ENCODE results near the gene SBF1. TPM values are rescaled to one million over a fixed set of nuclear protein-coding genes. Genes with fewer than 3 reads are reported as not detected.

SBF1 gene
- total and polyA plus RNA-seq, 2 of the 13 experiments (the other 11 are each of a cell fraction or from before 2014, with no cell fraction given) = 31.7 to 40.9 TPM

- TF ChIP-seq GABPA (IDR thresholded peaks at IDR 0.05; ENCODE audit: low read depth, low read length) (no peak), GABPA (CRISPR knock-in tag; IDR thresholded peaks at IDR 0.05; ENCODE audit: low read depth) (0 out of 2 replicates have a peak, but pooled peaks have one; percentile 7), FOSL1 (CRISPR knock-in tag; IDR thresholded peaks at IDR 0.05; ENCODE audit: borderline replicate concordance) (no peak), ZNF256 (CRISPR knock-in tag; conservative IDR thresholded peaks at IDR 0.05) (no peak), ZFYVE20 (CRISPR knock-in tag; IDR thresholded peaks at IDR 0.05; ENCODE audit: borderline replicate concordance, low read depth) (no peak), ZNF607 (CRISPR knock-in tag; IDR thresholded peaks at IDR 0.05; ENCODE audit: borderline replicate concordance) (no peak), MAX (IDR thresholded peaks at IDR 0.05) (no peak), DDIT3 (CRISPR knock-in tag; IDR thresholded peaks at IDR 0.05) (no peak), ZSCAN12 (CRISPR knock-in tag; IDR thresholded peaks at IDR 0.05) (no peak), ETV5 (CRISPR knock-in tag; IDR thresholded peaks at IDR 0.05; ENCODE audit: borderline replicate concordance) (no peak), ARNT (IDR thresholded peaks at IDR 0.05) (no peak), NFE2L2 (IDR thresholded peaks at IDR 0.05; ENCODE audit: low read length) (no peak), ZNF275 (CRISPR knock-in tag; IDR thresholded peaks at IDR 0.05; ENCODE audit: borderline replicate concordance) (no peak), AGO1 (IDR thresholded peaks at IDR 0.05; ENCODE audit: low read depth, low read length, poor library complexity, severe bottlenecking) (no peak), TGIF2 (CRISPR knock-in tag; IDR thresholded peaks at IDR 0.05) (no peak; the same call in 1 of the 2 replicates)
- TF ChIP-seq, protein P1, sequence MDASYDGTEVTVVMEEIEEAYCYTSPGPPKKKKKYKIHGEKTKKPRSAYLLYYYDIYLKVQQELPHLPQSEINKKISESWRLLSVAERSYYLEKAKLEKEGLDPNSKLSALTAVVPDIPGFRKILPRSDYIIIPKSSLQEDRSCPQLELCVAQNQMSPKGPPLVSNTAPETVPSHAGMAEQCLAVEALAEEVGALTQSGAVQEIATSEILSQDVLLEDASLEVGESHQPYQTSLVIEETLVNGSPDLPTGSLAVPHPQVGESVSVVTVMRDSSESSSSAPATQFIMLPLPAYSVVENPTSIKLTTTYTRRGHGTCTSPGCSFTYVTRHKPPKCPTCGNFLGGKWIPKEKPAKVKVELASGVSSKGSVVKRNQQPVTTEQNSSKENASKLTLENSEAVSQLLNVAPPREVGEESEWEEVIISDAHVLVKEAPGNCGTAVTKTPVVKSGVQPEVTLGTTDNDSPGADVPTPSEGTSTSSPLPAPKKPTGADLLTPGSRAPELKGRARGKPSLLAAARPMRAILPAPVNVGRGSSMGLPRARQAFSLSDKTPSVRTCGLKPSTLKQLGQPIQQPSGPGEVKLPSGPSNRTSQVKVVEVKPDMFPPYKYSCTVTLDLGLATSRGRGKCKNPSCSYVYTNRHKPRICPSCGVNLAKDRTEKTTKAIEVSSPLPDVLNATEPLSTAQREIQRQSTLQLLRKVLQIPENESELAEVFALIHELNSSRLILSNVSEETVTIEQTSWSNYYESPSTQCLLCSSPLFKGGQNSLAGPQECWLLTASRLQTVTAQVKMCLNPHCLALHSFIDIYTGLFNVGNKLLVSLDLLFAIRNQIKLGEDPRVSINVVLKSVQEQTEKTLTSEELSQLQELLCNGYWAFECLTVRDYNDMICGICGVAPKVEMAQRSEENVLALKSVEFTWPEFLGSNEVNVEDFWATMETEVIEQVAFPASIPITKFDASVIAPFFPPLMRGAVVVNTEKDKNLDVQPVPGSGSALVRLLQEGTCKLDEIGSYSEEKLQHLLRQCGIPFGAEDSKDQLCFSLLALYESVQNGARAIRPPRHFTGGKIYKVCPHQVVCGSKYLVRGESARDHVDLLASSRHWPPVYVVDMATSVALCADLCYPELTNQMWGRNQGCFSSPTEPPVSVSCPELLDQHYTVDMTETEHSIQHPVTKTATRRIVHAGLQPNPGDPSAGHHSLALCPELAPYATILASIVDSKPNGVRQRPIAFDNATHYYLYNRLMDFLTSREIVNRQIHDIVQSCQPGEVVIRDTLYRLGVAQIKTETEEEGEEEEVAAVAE (CRISPR knock-in tag; IDR thresholded peaks at IDR 0.05; ENCODE audit: borderline replicate concordance) = no peak
- TF ChIP-seq, protein P2, sequence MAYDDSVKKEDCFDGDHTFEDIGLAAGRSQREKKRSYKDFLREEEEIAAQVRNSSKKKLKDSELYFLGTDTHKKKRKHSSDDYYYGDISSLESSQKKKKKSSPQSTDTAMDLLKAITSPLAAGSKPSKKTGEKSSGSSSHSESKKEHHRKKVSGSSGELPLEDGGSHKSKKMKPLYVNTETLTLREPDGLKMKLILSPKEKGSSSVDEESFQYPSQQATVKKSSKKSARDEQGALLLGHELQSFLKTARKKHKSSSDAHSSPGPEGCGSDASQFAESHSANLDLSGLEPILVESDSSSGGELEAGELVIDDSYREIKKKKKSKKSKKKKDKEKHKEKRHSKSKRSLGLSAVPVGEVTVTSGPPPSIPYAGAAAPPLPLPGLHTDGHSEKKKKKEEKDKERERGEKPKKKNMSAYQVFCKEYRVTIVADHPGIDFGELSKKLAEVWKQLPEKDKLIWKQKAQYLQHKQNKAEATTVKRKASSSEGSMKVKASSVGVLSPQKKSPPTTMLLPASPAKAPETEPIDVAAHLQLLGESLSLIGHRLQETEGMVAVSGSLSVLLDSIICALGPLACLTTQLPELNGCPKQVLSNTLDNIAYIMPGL (CRISPR knock-in tag; IDR thresholded peaks at IDR 0.05; ENCODE audit: borderline replicate concordance in 1 of 2, low read depth in 1 of 2) = 0 out of 4 replicates have a peak, but pooled peaks have one; percentile 50 to 56
- TF ChIP-seq, protein P3, sequence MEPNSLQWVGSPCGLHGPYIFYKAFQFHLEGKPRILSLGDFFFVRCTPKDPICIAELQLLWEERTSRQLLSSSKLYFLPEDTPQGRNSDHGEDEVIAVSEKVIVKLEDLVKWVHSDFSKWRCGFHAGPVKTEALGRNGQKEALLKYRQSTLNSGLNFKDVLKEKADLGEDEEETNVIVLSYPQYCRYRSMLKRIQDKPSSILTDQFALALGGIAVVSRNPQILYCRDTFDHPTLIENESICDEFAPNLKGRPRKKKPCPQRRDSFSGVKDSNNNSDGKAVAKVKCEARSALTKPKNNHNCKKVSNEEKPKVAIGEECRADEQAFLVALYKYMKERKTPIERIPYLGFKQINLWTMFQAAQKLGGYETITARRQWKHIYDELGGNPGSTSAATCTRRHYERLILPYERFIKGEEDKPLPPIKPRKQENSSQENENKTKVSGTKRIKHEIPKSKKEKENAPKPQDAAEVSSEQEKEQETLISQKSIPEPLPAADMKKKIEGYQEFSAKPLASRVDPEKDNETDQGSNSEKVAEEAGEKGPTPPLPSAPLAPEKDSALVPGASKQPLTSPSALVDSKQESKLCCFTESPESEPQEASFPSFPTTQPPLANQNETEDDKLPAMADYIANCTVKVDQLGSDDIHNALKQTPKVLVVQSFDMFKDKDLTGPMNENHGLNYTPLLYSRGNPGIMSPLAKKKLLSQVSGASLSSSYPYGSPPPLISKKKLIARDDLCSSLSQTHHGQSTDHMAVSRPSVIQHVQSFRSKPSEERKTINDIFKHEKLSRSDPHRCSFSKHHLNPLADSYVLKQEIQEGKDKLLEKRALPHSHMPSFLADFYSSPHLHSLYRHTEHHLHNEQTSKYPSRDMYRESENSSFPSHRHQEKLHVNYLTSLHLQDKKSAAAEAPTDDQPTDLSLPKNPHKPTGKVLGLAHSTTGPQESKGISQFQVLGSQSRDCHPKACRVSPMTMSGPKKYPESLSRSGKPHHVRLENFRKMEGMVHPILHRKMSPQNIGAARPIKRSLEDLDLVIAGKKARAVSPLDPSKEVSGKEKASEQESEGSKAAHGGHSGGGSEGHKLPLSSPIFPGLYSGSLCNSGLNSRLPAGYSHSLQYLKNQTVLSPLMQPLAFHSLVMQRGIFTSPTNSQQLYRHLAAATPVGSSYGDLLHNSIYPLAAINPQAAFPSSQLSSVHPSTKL (CRISPR knock-in tag; IDR thresholded peaks at IDR 0.05) = no peak
Measured at GRCh38 chr22:50507421-50507990, 32.7 kb upstream of the SBF1 start, which contains the start of gene LMF2 (continued).

Measured in HepG2 (cell line).